Parathyroid adenoma (tissue), 2 donors: ENCODE measurements around the gene CHST15.

Experiments used
- H2AFZ ChIP-seq: fragments of 300-600 bp; sonication (generic); one replicate; pipeline ENCODE4 v1.7.0; 2017; ENCODE audit warnings: antibody characterized with exemption, mild to moderate bottlenecking
- H3K27ac ChIP-seq: fragments of 300-600 bp; sonication (generic); one replicate; pipeline ENCODE4 v1.7.0; 2017
- H3K27me3 ChIP-seq: fragments of 300-600 bp; sonication (generic); one replicate; pipeline ENCODE4 v1.7.0; 2017; ENCODE audit warnings: low read length; ENCODE audit not compliant: control insufficient read depth, insufficient read depth
- H3K36me3 ChIP-seq: fragments of 300-600 bp; sonication (generic); one replicate; pipeline ENCODE4 v1.7.0; 2017; ENCODE audit warnings: low read length; ENCODE audit not compliant: control insufficient read depth, insufficient read depth
- H3K4me1 ChIP-seq: fragments of 300-600 bp; sonication (generic); one replicate; pipeline ENCODE4 v1.7.0; 2017; ENCODE audit warnings: control low read depth
- H3K4me2 ChIP-seq: fragments of 300-600 bp; sonication (generic); one replicate; pipeline ENCODE4 v1.7.0; 2017; ENCODE audit warnings: low read length
- H3K4me3 ChIP-seq: fragments of 300-600 bp; sonication (generic); one replicate; pipeline ENCODE4 v1.7.0; 2017; ENCODE audit warnings: low read depth, low read length
- H3K79me2 ChIP-seq: fragments of 300-600 bp; sonication (generic); one replicate; pipeline ENCODE4 v1.7.0; 2017; ENCODE audit warnings: control low read depth
- H3K9ac ChIP-seq: fragments of 300-600 bp; sonication (generic); one replicate; pipeline ENCODE4 v1.7.0; 2017; ENCODE audit warnings: mild to moderate bottlenecking
- H3K9me3 ChIP-seq: fragments of 300-600 bp; sonication (generic); one replicate; pipeline ENCODE4 v1.7.0; 2017; ENCODE audit warnings: low read length; ENCODE audit not compliant: control insufficient read depth
- TF ChIP-seq, protein P1 (sequence below): fragments of 300-600 bp; sonication (generic); IDR thresholded peaks from one replicate; pipeline ENCODE4 v1.7.0; 2017; ENCODE audit warnings: antibody characterized with exemption, mild to moderate bottlenecking
- donor health status: primary hyperparathyroidism.

The CHST15 gene

GRCh38 chr10:124114696-124115095 is 21.3 kb upstream of the CHST15 start:
- H3K27me3 ChIP-seq: no peaks in the 10 kb centered on the region
- no peaks in the 10 kb centered on the region for H3K9me3 ChIP-seq
- no peak overlapping the region for H2AFZ ChIP-seq
- H3K27ac ChIP-seq: no peak overlapping the region
- no peaks in the 10 kb centered on the region for H3K36me3 ChIP-seq
- H3K4me3 ChIP-seq: no peak overlapping the region
- TF ChIP-seq, protein P1, sequence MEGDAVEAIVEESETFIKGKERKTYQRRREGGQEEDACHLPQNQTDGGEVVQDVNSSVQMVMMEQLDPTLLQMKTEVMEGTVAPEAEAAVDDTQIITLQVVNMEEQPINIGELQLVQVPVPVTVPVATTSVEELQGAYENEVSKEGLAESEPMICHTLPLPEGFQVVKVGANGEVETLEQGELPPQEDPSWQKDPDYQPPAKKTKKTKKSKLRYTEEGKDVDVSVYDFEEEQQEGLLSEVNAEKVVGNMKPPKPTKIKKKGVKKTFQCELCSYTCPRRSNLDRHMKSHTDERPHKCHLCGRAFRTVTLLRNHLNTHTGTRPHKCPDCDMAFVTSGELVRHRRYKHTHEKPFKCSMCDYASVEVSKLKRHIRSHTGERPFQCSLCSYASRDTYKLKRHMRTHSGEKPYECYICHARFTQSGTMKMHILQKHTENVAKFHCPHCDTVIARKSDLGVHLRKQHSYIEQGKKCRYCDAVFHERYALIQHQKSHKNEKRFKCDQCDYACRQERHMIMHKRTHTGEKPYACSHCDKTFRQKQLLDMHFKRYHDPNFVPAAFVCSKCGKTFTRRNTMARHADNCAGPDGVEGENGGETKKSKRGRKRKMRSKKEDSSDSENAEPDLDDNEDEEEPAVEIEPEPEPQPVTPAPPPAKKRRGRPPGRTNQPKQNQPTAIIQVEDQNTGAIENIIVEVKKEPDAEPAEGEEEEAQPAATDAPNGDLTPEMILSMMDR: no peak
- H3K4me1 ChIP-seq: no peaks in the 10 kb centered on the region
- no peaks in the 10 kb centered on the region for H3K79me2 ChIP-seq
- H3K4me2 ChIP-seq: no peak overlapping the region
- H3K9ac ChIP-seq: no peak overlapping the region

DNA sequence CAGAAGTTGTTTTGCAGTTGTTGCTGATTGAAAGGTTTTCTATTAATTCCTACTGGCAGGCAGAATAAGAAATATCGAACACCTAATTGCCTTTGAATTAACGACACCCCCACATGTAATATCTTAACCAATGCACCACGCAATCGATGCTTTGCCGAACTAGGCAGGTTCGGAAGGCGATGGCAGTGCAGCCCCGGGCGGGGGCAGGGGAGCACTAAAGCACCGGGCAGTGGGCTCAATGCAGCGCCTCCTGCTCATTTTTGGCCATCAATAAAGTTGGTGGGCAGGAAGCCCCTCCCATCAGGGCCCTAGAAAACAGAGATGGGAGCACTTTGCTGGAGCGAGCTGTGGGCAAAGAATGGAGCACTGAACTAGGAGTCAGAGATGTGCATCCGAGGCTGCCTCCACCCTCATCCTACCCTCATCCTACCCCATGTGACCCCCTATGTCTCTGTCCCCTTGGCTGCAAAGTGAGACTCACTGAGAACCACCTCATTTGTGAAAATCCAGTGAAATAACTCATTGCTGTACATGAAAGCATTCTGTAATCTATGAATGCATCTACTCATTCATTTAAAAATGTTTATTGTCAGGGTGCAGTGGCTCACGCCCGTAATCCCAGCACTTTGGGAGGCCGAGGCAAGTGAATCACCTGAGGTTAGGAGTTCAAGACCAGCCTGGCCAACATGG is 19.6 kb upstream of the CHST15 start:
- Histone ChIP-seq H3K9ac (no peak overlapping the region), H3K4me2 (no peak overlapping the region), H3K79me2 (no peaks in the 10 kb centered on the region), H3K36me3 (no peaks in the 10 kb centered on the region), H3K4me1 (no peaks in the 10 kb centered on the region), H3K9me3 (no peaks in the 10 kb centered on the region), H3K27me3 (no peaks in the 10 kb centered on the region), H2AFZ (no peak overlapping the region), H3K4me3 (no peak overlapping the region), H3K27ac (no peak overlapping the region)
- TF ChIP-seq, protein P1: no peak

- Histone ChIP-seq H3K36me3 (no peaks in the 10 kb centered on the region), H3K27ac (no peak overlapping the region), H3K4me1 (no peaks in the 10 kb centered on the region), H3K79me2 (no peaks in the 10 kb centered on the region), H3K4me2 (no peak overlapping the region), H2AFZ (no peak overlapping the region), H3K9me3 (no peaks in the 10 kb centered on the region), H3K9ac (no peak overlapping the region), H3K27me3 (no peaks in the 10 kb centered on the region), H3K4me3 (no peak overlapping the region)
- TF ChIP-seq, protein P1: no peak
These were observed 17.5 kb upstream of the CHST15 start for GRCh38 chr10:124110882-124111281.

GRCh38 chr10:124109261-124109660 is 15.9 kb upstream of the CHST15 start:
- TF ChIP-seq, protein P1: no peak
- no peak overlapping the region for H3K9ac ChIP-seq
- H3K4me2 ChIP-seq: no peak overlapping the region
- no peaks in the 10 kb centered on the region for H3K9me3 ChIP-seq
- no peaks in the 10 kb centered on the region for H3K27me3 ChIP-seq
- H3K27ac ChIP-seq: no peak overlapping the region
- no peak overlapping the region for H3K4me3 ChIP-seq
- H3K79me2 ChIP-seq: no peaks in the 10 kb centered on the region
- H3K36me3 ChIP-seq: no peaks in the 10 kb centered on the region
- H2AFZ ChIP-seq: no peak overlapping the region
- no peaks in the 10 kb centered on the region for H3K4me1 ChIP-seq

GRCh38 chr10:124107072-124107471 is 13.7 kb upstream of the CHST15 start:
- H3K27me3 ChIP-seq: no peaks in the 10 kb centered on the region
- H3K4me1 ChIP-seq: no peaks in the 10 kb centered on the region
- no peak overlapping the region for H3K9ac ChIP-seq
- no peaks in the 10 kb centered on the region for H3K36me3 ChIP-seq
- no peaks in the 10 kb centered on the region for H3K79me2 ChIP-seq
- H3K4me3 ChIP-seq: no peak overlapping the region
- TF ChIP-seq, protein P1: no peak
- no peak overlapping the region for H3K4me2 ChIP-seq
- no peaks in the 10 kb centered on the region for H3K9me3 ChIP-seq
- H3K27ac ChIP-seq: no peak overlapping the region
- no peak overlapping the region for H2AFZ ChIP-seq
